GM19238 (cell line): ENCODE measurements around the gene TRDMT1.

Source experiments
- DNase-seq: peaks from one replicate; pipeline ENCODE4 v3.0.0; 2011; ENCODE audit warnings: low spot score; ENCODE audit not compliant: insufficient read length

TRDMT1 gene

DNA sequence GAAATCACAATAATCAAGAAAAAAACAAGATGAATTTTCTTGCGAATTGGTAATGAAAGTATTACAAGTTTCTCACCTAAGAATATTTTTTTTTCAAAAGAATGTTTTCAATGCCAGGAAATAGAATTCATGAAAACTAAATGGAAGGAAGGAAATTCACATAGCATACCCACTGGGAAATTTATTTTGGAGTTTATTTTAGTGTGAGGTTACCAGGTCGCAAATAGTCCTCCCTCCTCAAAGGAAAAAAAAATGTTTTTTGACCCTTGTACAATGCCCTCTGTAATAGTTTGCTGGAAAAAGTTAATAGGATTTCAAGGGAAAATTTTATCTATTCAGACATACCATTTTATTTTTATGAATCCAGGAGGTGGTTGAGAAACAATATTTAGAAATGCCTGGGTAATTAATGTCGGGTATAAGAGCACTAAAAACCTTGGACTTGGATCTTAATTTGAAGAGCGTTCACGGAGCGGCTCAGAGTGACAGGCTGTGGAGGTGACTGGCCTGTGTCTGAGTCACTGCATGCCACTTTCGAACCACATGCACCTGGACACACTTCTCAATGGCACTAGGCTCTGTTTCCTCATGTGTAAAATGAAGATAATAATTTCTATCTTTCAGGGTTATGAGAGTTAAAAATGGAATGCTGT is 100.1 kb downstream of the TRDMT1 start:
- no peak for DNase-seq

DNA sequence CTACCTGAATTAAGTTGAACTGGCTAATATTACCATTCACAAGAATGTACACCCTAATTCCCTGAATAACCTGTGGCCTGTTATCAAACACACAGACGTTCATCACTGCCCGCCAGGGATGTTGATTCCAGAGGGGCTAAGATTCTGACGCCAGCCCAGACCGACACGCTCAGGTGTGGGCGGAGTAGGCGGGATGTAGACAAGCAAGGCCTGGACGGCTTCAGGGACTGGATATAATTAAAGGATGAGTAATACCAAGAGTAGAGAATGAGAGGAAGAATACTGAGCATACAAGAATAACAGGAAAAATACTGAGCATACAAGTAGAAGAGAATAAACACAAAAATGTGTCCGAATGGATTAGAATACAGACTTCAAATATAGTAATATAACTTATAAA is 100.9 kb downstream of the TRDMT1 start:
- no peak for DNase-seq

DNA sequence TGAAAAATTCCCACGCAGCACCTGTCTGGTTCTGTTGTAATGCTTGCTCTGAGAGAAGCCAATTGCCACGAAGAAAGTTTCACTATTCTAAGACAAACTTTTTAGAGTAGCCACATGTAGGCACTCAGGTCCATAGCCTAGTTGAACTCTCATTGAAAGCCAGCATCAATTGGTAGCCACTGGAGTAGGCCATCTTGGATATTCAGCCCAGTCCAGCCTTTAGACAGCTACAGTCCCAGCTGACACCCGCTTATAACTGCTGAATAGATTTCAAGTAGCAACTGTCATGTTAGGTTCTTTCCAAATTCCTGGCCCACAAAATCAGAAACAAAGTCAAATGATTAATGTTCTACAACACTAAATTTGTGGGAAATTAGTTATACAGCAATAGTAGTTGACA is 103.5 kb downstream of the TRDMT1 start:
- no peak for DNase-seq
